GM18511 (cell line): ENCODE data around the gene MITF.
A peak's percentile ranks its signal among the peaks of the same experiment; 100 is the strongest.

Experiments
- ATAC-seq: cut with Tn5 transposase; IDR thresholded peaks from one replicate; pipeline ENCODE4 v1.9.1; 2021; ENCODE audit warnings: mild to moderate bottlenecking, moderate library complexity; ENCODE audit not compliant: unreplicated experiment

The MITF gene

DNA sequence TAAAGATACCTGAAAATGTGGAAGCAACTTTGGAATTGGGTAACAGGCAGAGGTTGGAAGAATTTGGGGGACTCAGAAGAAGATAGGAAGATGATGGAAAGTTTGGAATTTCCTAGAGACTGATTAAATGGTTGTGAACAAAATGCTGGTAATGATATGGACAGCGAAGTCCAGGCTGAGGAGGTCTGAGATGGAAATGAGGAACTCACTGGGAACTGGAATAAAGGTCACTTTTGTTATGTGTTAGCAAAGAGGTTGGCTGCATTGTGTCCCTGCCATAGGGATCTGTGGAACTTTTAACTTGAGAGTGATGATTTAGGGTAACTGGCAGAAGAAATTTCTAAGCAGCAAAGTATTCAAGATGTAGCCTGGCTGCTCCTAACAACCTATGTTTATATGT, 13.0 kb downstream of the MITF start:
- no peak for ATAC-seq

DNA sequence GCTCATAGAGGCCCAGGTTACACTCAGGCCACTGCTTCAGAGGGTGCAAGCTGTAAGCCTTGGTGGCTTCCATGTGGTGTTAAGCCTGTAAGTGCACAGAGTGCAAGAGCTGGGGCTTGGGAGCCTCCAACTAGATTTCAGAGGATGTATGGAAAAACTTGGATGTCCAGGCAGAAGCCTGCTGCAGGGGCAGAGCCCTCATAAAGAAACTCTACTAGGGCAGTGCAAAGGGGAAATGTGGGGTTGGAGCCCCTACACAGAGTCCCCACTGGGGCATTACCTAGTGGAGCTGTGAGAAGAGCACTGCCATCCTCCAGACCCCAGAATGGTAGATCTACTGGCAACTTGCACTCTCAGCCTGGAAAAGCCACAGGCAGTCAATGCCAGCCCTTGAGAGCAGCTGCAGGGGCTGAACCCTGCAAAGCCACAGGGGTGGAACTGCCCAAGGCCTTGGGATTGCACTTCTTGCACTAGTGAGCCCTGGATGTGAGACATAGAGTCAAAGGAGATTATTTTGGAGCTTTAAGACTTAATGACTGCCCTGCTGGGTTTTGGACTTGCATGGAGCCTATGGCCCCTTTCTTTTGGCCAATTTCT, 14.0 kb downstream of the MITF start:
- no peak for ATAC-seq

DNA sequence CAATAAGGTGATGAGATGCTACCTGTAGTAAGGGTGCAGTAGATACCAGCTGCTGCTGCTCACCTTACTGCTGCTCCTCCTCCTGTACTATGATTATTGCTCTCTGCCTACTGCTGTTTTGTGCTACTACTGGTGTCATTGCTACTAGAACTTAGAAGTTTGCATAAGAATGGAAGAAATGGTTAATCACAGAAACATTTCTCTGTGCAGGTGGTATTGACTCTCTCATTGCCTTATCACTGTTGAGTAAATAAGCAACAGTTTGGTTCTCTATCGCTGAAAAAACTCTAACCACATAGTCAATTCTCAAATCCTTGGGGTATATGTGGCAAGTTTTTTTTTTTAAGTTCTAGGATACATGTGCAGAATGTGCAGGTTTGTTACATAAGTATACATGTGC, 16.5 kb downstream of the MITF start:
- ATAC-seq, result no peak

DNA sequence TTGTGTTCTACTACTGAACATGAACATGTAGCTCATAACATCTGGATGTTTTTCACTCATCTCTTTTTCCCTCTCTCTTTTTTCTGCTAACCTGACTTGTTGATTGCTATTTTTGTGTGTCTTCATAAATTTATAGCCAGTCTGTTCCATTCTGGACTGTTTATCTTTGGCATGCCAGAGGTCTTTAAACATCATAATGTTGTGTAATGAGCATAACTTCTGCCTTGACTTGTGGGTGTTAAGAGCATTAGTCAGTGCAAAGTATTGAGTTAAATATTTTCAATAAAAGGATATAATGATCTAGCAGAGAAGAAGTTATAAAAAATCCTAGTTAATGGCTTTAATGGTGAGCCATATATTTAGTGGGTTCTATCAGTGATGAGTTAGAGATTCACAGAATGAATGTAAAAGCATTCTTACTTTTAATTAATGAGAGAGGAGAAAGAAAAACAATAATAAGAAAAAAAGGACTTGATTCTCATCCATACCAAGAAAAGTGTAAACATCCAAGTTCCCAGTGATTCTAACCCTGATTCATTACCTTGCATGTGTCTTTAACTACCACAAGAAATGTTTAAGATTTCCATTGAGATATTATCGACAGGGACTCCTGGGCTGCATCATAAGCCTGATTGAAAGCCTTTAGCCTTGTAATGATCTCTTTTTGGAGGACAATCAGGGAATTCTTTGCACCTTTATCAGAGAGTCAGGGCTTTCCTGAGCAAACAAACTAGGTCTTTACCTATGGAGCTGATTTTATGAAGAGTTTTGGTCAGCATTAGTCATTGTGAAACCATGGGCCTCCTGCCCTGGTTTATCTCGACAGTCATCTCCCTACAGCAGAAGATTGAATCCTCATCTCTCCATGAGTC, 22.9 kb downstream of the MITF start:
- ATAC-seq, result peak; percentile 70

DNA sequence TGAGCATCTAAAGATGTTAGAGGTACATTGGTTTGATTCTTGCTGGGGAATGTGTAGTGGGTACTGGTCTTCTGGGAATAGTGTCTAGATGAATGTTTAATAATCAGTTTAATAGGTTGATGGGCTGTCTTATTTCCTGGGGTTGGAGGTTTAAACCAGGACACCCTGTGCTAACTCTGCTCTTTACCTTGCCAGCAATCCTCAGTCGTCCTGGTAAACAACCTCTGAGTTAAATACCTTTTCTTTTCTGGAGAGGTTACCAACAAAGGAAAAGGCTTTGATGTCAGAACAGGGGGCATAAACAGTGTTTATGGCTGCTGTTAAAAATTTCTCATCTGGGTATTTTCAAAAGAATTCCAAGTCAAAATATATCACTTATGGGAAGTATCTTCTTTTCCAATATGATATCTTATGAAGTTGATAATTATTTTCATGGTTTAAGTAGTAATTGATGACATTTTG, 23.5 kb downstream of the MITF start:
- ATAC-seq, result peak; percentile 12

DNA sequence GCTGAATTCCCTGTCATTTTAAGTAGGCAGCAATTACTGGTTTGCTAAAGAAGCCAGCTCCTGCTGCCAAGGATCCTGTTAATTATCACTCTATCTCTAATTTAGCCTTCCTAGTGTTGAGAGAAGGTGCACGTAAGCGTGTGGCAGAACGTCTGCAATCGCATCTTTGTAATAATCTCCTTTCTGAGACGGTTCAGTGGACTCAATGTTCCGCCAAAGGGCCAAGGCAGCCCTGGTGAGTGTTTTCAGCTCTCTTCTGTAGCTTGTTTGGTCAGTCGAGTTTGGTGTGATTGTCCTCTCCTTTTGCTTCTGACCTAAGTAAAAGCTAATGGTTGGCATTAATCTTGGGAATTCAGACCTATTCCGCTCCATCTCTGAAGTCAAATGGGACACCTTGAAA, 24.2 kb downstream of the MITF start:
- ATAC-seq, result no peak

DNA sequence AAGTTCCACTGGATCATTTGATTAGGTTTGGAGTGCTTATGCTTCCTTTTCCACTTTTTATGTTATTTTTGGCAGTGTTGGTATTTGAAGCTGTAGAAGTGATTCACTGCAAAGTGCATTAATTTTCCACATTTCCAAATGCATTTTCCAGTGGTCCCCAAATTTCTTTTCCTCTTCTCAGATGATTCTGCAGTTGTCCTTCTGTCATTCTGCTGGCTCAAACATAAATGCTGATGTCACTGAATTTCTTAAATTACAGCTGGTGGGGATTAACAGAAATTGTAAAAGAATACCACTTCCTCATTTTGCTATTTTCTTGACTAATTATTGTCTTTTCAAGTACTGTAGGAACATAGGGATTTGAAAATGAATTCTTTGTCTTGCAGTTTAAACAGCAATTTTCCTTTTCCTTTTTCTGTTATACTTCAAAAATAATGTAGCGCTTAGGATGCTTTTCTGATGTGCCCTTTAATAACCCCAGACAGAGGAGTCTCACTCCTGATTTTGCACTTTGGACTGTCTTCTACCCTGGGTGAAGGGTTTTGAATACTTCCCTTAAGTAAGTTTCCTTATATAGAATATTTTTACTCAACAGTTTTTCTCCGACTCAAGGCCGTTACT, 25.0 kb downstream of the MITF start:
- peak; percentile 72 for ATAC-seq

DNA sequence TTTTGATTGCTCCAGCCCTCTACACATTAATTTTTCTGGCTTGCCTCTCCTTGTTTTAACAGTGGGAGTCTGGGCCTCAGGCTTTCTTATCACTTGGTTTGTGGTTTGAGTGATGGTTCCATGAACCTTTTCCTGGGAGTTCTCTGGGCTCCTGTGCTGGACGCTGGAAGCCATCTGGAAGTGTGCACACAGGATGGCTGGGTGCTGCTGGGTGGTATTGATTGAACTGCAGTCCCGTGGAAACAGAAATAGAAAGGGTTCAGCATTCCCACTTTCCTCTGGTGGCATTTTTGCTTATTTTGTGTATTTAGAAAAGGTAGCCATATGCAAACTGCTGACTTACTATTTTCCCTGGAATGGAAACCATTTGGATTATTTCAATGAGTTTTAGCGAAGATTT, 25.6 kb downstream of the MITF start:
- no peak for ATAC-seq

DNA sequence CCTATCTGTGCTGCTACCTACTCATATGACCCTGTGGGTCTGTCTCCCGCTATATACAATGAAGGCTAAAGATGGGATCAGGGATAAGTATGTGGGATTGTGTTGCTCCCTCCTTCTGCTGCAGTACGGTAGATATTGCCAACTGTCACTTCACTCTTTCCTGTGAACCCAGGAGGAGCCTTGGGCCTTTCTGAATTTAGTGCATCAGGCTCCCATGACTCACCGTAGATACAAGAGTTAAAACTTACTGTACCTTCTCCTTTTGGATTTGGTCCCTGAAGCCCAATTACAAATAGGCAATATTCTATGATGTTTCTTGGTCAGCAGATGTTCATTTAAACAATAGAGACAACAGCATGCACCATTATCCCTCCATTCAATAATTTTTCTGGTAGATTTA, 27.4 kb downstream of the MITF start:
- no peak for ATAC-seq

DNA sequence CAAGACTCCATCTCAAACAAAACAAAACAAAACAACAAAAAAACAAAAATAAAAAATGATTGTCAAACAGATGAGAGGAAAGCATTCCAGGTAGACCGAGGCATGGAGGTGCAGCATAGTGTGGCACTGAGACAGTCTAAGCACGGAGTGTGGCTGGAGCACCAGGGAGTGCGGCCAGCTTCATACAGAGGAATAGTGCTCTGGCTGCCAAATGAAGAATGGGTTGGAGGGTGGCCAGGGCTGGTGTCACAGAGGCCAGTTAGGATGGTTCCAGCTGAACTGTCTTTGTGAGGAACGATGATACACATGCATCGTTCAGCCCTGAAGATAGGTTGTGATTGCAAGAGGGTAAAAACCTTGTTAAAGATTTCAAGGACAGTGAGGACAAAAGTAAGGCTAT, 28.3 kb downstream of the MITF start:
- no peak for ATAC-seq

DNA sequence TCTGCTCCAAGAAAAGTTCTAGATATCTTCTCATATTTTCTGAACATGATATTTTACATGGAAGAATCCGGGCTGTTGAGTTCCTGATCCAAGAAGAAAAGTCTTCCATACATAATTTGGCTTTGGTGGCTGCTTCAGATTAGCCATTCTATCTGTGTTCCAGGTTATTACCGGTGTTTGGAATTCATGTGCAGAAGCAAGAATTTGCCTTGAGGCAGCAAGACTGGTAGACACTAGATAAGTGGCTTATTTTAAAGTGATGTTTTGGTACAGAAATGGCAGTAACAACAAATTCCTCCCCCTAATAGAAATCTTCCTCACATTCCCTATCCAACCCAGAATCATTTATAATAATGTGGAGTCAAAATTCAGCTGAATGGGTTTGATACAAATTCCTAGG, 29.2 kb downstream of the MITF start:
- no peak for ATAC-seq

DNA sequence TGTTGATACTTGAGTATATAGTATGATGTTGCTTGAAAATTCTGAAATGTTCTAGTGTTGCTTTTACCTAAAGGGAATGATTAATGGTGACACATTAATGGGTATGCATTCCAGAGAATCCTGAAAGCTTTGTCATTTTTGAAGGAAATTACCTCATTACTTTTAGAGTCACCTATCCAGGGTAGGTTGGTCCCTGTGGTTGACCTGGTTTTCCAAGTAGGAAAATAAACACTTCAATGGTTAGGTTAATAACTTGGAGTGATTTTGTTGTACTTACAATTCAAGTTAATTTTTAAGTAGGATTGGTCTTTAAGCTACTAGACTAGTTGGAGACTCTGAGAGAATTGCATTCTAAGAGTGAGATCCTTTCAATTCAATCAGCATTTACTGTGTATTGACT, 31.0 kb downstream of the MITF start:
- no peak for ATAC-seq

DNA sequence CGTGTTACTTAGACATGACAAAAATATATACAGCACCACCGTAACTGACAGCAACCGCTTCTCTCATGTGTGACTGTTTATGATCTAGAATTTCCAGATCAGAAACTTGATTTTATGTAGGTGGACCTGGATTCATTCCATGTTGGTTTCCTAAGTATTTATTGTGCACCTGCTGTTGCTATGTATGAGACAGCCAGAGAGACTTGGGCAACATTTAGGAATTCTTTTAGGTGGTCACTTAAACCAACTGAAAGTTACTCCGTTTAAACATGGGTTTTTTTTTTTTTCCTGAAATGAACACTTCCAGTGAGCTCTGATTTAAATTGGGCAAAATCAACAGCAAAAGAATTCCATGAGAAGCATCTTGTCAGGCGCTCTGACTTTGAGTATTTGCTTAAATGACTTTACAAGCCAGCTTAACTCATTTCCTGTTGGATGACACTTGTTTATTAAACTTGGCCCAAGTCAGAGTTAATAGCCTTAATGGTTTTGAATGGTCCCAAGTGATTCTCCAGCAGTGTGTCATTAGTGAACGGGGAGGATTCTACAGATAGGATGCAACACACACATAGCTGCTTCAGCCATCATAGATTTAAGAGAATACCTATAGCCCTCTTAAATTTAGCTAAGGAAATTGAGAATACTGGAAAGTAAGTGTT, 31.8 kb downstream of the MITF start:
- no peak for ATAC-seq

DNA sequence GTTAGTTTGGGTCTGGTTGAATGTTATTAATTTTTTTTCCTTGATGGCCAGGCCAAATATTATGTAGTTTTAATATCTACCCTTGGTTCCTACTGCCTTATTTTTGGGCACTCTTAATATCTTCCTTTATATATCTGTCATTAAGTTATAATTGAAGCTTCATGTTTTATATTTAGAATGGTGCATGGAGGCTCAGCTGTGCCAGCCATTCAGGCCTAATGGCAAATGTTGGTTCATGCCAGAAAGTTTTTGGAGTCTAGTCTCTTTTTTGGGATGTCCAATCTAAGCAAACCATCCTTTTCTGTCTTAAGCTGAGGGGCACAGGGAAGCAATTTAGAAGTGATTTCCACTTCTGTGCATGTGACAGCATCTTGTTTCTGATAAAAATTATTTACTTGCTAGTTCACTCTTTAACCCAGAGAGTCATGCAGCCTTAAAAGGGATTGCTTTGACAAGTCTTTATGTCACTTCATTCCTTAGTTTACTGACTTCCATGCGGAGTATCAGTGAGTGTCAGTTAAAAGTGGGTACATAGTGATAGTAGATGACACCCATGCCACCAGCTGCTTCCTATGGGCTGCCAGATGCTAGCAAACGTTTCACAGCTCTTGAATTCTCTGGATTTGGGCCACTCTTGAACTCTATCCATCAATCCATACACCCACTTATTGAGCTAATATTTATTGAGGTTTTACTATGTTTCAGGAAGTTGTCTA, 33.0 kb downstream of the MITF start:
- ATAC-seq, result no peak

DNA sequence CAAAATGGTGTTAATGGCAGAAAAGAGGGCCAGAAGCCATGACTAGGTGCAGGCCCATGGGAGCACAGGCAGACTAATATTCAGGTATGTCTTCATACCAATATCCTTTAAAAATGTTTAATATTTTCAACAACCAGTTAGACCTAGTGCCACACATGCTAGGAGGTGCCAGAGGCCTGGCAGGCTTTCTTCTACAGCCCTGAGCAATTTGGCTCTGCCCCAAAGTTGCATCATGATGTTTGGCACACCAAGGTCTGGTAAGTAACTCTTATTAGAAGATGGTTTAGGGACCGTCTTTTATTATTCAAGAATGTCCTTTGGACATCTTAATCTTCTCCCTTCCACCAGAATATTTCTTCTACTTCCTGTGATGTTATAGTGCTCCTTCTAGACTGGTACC, 34.8 kb downstream of the MITF start:
- no peak for ATAC-seq

DNA sequence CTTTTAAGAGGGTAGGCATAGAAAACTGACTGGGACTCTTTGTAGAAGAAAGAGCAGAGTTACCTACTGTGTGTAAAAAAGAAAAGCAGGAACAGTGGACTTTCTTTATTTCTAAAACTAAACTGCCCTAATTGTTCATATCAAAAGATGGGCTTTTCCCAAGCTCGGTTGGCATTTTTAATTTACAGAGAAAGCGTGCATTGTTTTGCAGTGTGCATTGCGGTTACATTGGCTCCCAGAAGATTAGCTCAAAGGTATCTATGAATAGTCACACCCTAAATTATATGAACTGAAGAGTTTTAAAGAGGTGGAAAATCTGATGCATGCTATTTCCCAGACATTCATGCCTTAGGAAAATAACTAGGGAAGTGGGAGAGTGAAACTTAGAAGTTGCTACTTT, 36.5 kb downstream of the MITF start:
- no peak for ATAC-seq

DNA sequence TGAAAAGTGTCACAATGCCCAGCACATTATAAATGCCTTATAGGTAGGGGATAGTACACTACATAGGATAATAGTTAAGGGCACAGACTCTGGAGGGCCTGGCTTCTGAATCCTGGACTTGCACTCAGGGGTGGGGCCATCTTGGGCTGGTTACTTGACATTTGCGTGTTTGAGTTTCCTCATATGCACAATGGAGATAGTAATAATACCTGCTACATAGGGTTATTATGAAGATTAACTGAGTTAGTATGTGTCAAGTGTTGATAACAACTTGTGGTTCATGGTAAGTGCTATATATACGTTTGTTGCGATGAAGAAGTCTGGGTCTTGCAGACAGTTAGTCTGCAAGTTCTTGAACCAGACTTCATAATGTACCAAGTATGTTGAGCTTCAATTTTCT, 37.0 kb downstream of the MITF start:
- no peak for ATAC-seq

DNA sequence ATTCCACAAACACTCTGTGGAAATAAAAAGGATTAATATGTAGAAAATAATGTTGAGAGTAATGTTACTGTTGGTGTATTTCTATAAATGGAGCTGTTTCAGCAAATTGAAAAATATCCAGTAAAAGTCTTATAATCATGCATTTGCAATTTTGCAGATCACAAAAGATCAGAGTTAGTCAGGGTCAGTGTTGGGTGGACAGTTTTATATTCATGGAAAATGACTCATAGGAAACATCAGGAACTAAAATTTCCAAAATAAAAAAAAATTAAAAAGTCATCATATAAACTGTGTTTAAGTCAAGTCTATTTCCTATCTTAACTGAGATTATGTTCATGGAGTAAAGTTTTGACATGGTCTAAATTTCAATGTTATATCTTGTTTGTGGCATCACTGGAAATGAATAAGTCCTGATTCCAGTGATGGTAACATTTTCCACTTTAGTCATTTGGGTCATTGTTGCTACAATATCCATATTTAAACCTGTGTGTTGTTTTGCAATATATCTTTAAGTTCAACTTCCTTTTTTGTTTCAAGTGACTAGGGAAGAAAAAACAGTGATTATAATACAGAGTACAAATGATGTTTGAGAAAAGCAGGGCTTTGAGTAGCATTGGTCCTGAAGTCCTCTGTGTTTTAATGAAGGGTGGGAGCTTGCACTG, 37.8 kb downstream of the MITF start:
- no peak for ATAC-seq

DNA sequence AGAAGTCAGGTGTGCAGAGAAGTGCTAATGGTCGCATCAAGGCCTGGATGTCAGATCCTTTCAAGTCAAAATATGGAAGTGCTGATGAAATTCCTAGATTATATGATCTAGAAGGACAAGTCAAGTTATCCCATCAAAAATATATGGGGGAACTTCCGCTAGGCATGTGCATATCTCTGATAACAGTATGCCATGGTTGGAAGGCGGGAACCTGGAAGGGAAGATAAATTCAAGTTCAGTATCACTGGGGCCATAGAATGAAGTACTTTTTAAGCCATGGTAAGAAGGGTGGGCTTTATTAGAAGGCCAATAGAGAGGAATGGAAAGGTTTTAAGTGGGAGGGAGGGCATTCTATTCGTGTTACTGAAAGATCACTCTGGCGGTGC, 38.3 kb downstream of the MITF start:
- no peak for ATAC-seq

DNA sequence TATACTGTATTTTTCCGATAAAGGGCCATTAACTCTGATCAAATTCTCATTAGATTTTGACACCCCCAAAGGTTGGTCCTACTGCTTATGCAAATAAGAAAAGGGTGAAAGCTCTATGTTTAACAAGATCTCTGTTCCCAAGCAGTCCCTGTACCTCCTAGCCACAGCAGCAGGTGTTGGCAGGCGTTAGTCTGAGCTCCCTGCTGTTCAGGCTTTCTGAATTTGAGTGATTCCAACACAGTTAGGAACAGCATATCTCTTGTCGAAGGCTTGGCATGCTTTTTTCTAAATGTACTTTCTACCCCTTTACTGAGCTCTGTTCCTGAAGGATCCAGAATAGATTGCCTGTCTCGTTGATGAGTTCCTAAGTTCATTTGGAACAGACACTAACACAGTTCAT, 42.3 kb downstream of the MITF start:
- ATAC-seq, result no peak
